ENCODE measurements around the gene CEBPE.

The CEBPE gene

GRCh38 chr14:23124337-23124954 is 5.4 kb upstream of the CEBPE start:
- Histone ChIP-seq H3K36me3 (no peaks in the 10 kb centered on the region), H3K27me3 (no peaks in the 10 kb centered on the region), H3K4me2 (no peak overlapping the region), H3K27ac (no peak overlapping the region), H3K9ac (no peak overlapping the region), H3K9me3 (no peaks in the 10 kb centered on the region), H4K20me1 (no peaks in the 10 kb centered on the region), H3K4me3 (no peak overlapping the region), H3K4me1 (peaks cover 42% of the 10 kb centered on the region)
- no peak for TF ChIP-seq Cebpa-rat (IDR thresholded peaks at IDR 0.05)

DNA sequence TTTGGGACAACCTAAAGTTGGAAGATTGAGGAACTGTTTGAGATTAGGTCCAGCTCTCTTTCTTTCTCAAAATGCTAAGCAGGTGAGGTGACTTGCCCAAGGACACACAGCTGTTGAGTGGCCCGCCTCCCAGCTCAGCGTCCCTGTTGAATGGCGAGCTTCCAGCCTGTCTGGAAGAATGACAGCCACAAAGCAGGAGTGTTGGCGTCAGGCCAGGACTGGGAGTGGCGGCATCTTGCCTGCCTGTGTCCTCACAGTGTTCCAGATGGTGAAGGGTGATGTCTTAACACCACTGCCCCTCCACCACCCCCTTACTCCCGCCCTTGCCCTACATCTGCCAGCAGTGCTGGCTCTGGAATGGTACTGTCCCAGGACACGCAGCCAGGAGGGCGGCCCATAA is 4.4 kb upstream of the CEBPE start:
- no peaks in the 10 kb centered on the region for H3K36me3 ChIP-seq
- no peak overlapping the region for H3K27ac ChIP-seq
- H3K9me3 ChIP-seq: no peaks in the 10 kb centered on the region
- H3K4me2 ChIP-seq: no peak overlapping the region
- no peak overlapping the region for H3K9ac ChIP-seq
- no peak for TF ChIP-seq Cebpa-rat (IDR thresholded peaks at IDR 0.05)
- H3K27me3 ChIP-seq: no peaks in the 10 kb centered on the region
- H4K20me1 ChIP-seq: no peaks in the 10 kb centered on the region
- H3K4me1 ChIP-seq: peaks cover 42% of the 10 kb centered on the region
- no peak overlapping the region for H3K4me3 ChIP-seq

DNA sequence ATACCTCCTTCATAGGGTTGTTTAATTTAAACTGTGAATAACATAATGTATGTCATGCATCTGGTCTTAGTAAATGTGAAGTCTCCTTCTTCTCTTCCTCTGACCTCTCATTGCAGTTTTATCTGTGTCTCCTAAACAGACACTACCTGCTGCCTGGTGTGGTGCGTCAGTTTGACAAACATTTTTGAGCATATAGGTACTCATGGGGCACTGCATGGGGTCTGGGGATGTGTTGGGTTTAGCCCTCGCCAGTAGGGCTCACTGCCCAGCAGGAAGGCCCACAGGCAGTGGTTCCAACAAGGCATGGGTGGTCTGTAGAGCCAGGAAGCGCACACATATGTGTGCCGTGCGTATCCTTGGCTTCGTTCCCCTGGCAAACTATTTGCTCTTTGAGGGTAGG is 3.0 kb upstream of the CEBPE start:
- no peaks in the 10 kb centered on the region for H3K9me3 ChIP-seq
- 0 out of 2 replicates have a peak overlapping the region, but pooled peaks have one; percentile 99 for H3K4me2 ChIP-seq
- no peaks in the 10 kb centered on the region for H4K20me1 ChIP-seq
- no peak overlapping the region for H3K9ac ChIP-seq
- H3K36me3 ChIP-seq: no peaks in the 10 kb centered on the region
- TF ChIP-seq Cebpa-rat (IDR thresholded peaks at IDR 0.05): no peak
- no peaks in the 10 kb centered on the region for H3K27me3 ChIP-seq
- H3K4me3 ChIP-seq: no peak overlapping the region
- H3K4me1 ChIP-seq: peaks cover 49% of the 10 kb centered on the region
- H3K27ac ChIP-seq: no peak overlapping the region; the same call in 1 of the 2 replicates

DNA sequence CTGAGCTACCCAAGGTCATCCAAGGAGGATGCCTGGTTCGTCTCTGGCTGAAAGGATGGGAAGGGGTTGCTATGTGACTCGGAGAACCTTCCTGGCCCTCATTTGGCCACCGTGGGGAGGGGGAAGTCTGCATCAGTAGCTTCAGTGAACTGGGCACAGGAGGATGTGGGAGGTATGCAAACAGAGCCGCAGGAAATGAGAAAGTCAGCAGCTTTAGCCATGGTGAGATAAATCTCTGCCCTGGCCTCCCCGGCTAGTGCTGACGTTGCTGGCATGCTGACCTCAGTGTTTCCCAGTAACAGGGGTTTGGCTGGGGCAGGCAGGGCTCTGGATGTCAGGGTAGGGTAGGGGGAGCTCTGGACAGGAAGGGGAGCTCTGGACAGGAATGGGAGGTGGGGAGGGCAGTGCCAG is 2.3 kb upstream of the CEBPE start:
- Histone ChIP-seq H3K27ac (peak overlapping the region; percentile 55), H3K4me3 (peak overlapping the region; percentile 32; the same call in 1 of the 2 replicates), H3K9ac (peak overlapping the region; percentile 35; the same call in 1 of the 2 replicates), H3K4me1 (peaks cover 51% of the 10 kb centered on the region), H3K27me3 (no peaks in the 10 kb centered on the region), H3K9me3 (no peaks in the 10 kb centered on the region), H3K36me3 (no peaks in the 10 kb centered on the region), H3K4me2 (peak overlapping the region; percentile 99), H4K20me1 (no peaks in the 10 kb centered on the region)
- TF ChIP-seq Cebpa-rat (IDR thresholded peaks at IDR 0.05): no peak

- TF ChIP-seq Cebpa-rat (IDR thresholded peaks at IDR 0.05): no peak
- peak overlapping the region; percentile 76 for H3K9ac ChIP-seq
- H4K20me1 ChIP-seq: no peaks in the 10 kb centered on the region
- peak overlapping the region; percentile 90 for H3K27ac ChIP-seq
- peaks cover 53% of the 10 kb centered on the region for H3K4me1 ChIP-seq
- no peaks in the 10 kb centered on the region for H3K36me3 ChIP-seq
- H3K27me3 ChIP-seq: no peaks in the 10 kb centered on the region
- H3K4me2 ChIP-seq: peak overlapping the region; percentile 99
- H3K9me3 ChIP-seq: no peaks in the 10 kb centered on the region
- peak overlapping the region; percentile 54; the same call in 1 of the 2 replicates for H3K4me3 ChIP-seq
Measured at GRCh38 chr14:23120541-23121251, 1.6 kb upstream of the CEBPE start.

DNA sequence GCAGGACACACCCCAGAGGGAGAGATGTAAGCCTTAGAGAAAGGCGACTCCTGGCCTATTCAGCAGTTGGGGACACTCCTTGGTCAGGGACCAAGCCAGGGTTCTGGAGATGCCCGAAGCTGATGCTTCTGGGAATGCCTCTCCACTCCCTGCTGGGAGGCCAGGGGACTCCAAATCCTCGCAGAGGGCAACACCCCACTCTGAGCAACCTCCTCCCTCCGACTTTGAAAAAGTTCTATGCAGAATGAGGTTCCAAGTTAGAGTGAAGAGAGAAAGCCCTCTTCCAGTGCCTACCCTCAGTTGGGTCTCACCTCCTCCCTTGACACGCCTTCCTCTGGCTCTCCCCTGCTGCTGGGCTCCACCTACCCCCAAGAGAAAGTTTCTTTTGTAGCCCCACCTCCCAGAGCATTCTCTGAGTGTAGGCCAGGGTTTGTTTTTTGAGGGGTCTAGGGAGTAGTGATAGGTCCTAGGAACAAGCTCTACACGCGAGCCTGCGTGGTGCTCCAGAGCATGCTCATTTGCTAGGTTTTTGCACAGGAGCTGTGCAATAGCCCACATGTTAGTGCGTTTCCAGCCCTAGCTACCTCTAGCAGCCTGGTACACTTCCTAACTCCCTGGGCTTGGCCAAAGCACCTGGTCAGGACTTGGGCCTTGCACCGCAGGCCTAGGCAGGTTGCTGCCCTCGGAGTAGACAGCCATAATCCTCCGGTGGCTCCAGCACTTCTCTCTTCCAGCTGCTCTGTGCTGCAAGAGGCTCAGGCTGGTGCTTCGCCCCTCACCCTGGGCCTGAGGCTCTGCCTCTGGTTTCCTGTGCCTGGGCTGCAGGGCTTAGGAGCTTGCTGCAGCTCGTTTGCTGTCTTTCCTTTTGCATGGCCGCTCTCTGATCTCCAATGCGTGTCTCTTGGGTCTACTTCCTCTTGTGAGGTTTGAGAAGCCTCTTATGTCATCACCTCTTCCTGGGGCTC is 590 bp upstream of the CEBPE start:
- Histone ChIP-seq H4K20me1 (no peaks in the 10 kb centered on the region), H3K4me2 (peak overlapping the region; percentile 99), H3K4me3 (peak overlapping the region; percentile 54), H3K27me3 (no peaks in the 10 kb centered on the region), H3K36me3 (no peaks in the 10 kb centered on the region), H3K27ac (peak overlapping the region; percentile 90), H3K4me1 (peaks cover 63% of the 10 kb centered on the region), H3K9me3 (no peaks in the 10 kb centered on the region), H3K9ac (peak overlapping the region; percentile 76)
- TF ChIP-seq Cebpa-rat (IDR thresholded peaks at IDR 0.05): no peak

- H3K4me3 ChIP-seq: no peak overlapping the region
- no peaks in the 10 kb centered on the region for H3K36me3 ChIP-seq
- peaks cover 64% of the 10 kb centered on the region for H3K4me1 ChIP-seq
- no peaks in the 10 kb centered on the region for H3K9me3 ChIP-seq
- H3K9ac ChIP-seq: peak overlapping the region; percentile 76; the same call in 1 of the 2 replicates
- H3K4me2 ChIP-seq: peak overlapping the region; percentile 99
- H4K20me1 ChIP-seq: no peaks in the 10 kb centered on the region
- H3K27ac ChIP-seq: peak overlapping the region; percentile 90
- H3K27me3 ChIP-seq: no peaks in the 10 kb centered on the region
- no peak for TF ChIP-seq Cebpa-rat (IDR thresholded peaks at IDR 0.05)
Measured at GRCh38 chr14:23117371-23118020, 1.6 kb downstream of the CEBPE start.

GRCh38 chr14:23115918-23116317 is 3.1 kb downstream of the CEBPE start:
- Histone ChIP-seq H3K4me2 (no peak overlapping the region), H3K27ac (no peak overlapping the region), H4K20me1 (no peaks in the 10 kb centered on the region), H3K4me3 (no peak overlapping the region), H3K4me1 (peaks cover 54% of the 10 kb centered on the region), H3K36me3 (no peaks in the 10 kb centered on the region), H3K9ac (no peak overlapping the region), H3K9me3 (no peaks in the 10 kb centered on the region), H3K27me3 (no peaks in the 10 kb centered on the region)
- TF ChIP-seq Cebpa-rat (IDR thresholded peaks at IDR 0.05): no peak

- H3K9me3 ChIP-seq: no peaks in the 10 kb centered on the region
- H4K20me1 ChIP-seq: no peaks in the 10 kb centered on the region
- H3K9ac ChIP-seq: no peak overlapping the region
- H3K4me1 ChIP-seq: peaks cover 46% of the 10 kb centered on the region
- no peaks in the 10 kb centered on the region for H3K36me3 ChIP-seq
- no peaks in the 10 kb centered on the region for H3K27me3 ChIP-seq
- no peak for TF ChIP-seq Cebpa-rat (IDR thresholded peaks at IDR 0.05)
- H3K4me3 ChIP-seq: no peak overlapping the region
- H3K27ac ChIP-seq: no peak overlapping the region
- peak overlapping the region; percentile 28; the same call in 1 of the 2 replicates for H3K4me2 ChIP-seq
Measured at GRCh38 chr14:23115039-23115731, 3.9 kb downstream of the CEBPE start.
